Esophagus squamous epithelium (tissue), 5 donors: ENCODE data around the gene COBLL1. TPM values are rescaled to one million over a fixed set of nuclear protein-coding genes. Genes with fewer than 3 reads are reported as not detected.
"Not testable (repeated sequence)": the region's sequence is repeated elsewhere in the genome, so short reads cannot be mapped to it uniquely, and the experiment has no call there.

ENCODE experiments used
- DNase-seq: peaks from one replicate; lab custom pipeline; 2025; lab: John Stamatoyannopoulos, UW
- H3K27ac ChIP-seq, 4 donors: fragments of 200-600 bp; sonication (generic); one replicate each; pipeline ENCODE4 v1.5.1; 2016 to 2019; ENCODE audit warnings: mild to moderate bottlenecking in 1 of 4
- H3K27me3 ChIP-seq, 4 donors: fragments of 200-600 bp; sonication (generic); 1 replicate in 3 of 4; 2 replicates in 1 of 4; pipeline versions ENCODE4 v1.5.1 to v1.6.0; 2017 to 2021; ENCODE audit warnings: antibody characterized with exemption in 1 of 4
- H3K36me3 ChIP-seq, 3 donors: fragments of 200-600 bp; sonication (generic); one replicate each; pipeline ENCODE4 v1.5.1; 2016 to 2019
- H3K4me1 ChIP-seq, 3 donors: fragments of 200-600 bp; sonication (generic); one replicate each; pipeline ENCODE4 v1.5.1; 2017 to 2019
- H3K4me3 ChIP-seq, 4 donors: fragments of 200-600 bp; sonication (generic); 1 replicate in 3 of 4; 2 replicates in 1 of 4; pipeline ENCODE4 v1.5.1; 2016 to 2019; ENCODE audit warnings: mild to moderate bottlenecking in 2 of 4, moderate library complexity in 1 of 4
- H3K9me3 ChIP-seq, 3 donors: fragments of 200-600 bp; sonication (generic); one replicate each; pipeline ENCODE4 v1.5.1; 2016 to 2019
- CTCF ChIP-seq, 6 experiments: fragments of 450-650 bp in 4 of 6; fragments of 200-600 bp in 2 of 6; sonication (generic) in 2 of 6; IDR thresholded peaks; one replicate each; pipeline ENCODE4 v1.5.1; 2016 to 2019; ENCODE audit warnings: antibody characterized with exemption in 6 of 6, mild to moderate bottlenecking in 4 of 6, moderate library complexity in 4 of 6
- POLR2A ChIP-seq, 4 donors: fragments of 450-650 bp; IDR thresholded peaks; one replicate each; pipeline ENCODE4 v1.6.1; 2017; ENCODE audit warnings: antibody characterized with exemption in 4 of 4, mild to moderate bottlenecking in 4 of 4, moderate library complexity in 3 of 4
- WGBS, 2 donors: methylation state at CpG; one replicate each; pipeline ENCODE4 v1.1.5; 2018; 5-methylcytosine and 5-hydroxymethylcytosine counted together
- intact Hi-C: fragments of 100-400 bp; cut with DNase I; formaldehyde crosslinking; loops from one replicate; pipeline ENCODE4 v1.15.0; 2022
- total RNA-seq, 4 donors: library from RNA; depleted of rRNA; stranded (reverse); fragments of >200 nt; gene quantifications; one replicate each; pipeline ENCODE4 v1.1.0, GENCODE V29; 2016
- donor health status: DM: yes; HTN: yes; CAD: no.

COBLL1 gene
- total RNA-seq, 4 donors from 2014 or later, result 35.4 to 88.9 (median 71.4) TPM

- H3K27ac ChIP-seq, H3K9me3 ChIP-seq, intact Hi-C loops, DNase-seq, H3K4me3 ChIP-seq, H3K36me3 ChIP-seq, H3K27me3 ChIP-seq: not testable (repeated sequence)
- peaks cover 4 to 50% (median 10%) of the 10 kb centered on the region in 3 donors for H3K4me1 ChIP-seq
- WGBS, 2 donors, result 68 to 73% methylated on average over 9 of the region's 9 CpGs
- TF ChIP-seq POLR2A (IDR thresholded peaks at IDR 0.05), result peak in 1 of 4 donors; percentile 36
These were observed 80.4 kb downstream of the COBLL1 start for GRCh38 chr2:164761201-164761600.

GRCh38 chr2:164760179-164760578 lies 81.4 kb downstream of the COBLL1 start:
- peaks cover 4 to 50% (median 10%) of the 10 kb centered on the region in 3 donors for H3K4me1 ChIP-seq
- no peaks in the 10 kb centered on the region for H3K9me3 ChIP-seq
- no peak for TF ChIP-seq CTCF (IDR thresholded peaks at IDR 0.05)
- TF ChIP-seq POLR2A (IDR thresholded peaks at IDR 0.05), result no peak
- intact Hi-C loops, result no loop called here
- WGBS, 2 donors, result 0 to 84% methylated on average over 2 of the region's 2 CpGs
- no peak for DNase-seq
- H3K36me3 ChIP-seq, result no peaks in the 10 kb centered on the region
- no peaks in the 10 kb centered on the region for H3K27me3 ChIP-seq
- H3K4me3 ChIP-seq, result peak overlapping the region in 1 of 4 donors; percentile 3
- no peak overlapping the region for H3K27ac ChIP-seq

GRCh38 chr2:164757934-164758695 lies 83.5 kb downstream of the COBLL1 start:
- no peak for TF ChIP-seq POLR2A (IDR thresholded peaks at IDR 0.05)
- TF ChIP-seq CTCF (IDR thresholded peaks at IDR 0.05), result no peak
- Histone ChIP-seq H3K4me3 (no peak overlapping the region), H3K27ac (no peak overlapping the region), H3K27me3 (no peaks in the 10 kb centered on the region), H3K36me3 (no peaks in the 10 kb centered on the region), H3K4me1 (peaks cover 4 to 50% (median 10%) of the 10 kb centered on the region in 3 donors), H3K9me3 (no peaks in the 10 kb centered on the region)
- intact Hi-C loops, result no loop called here
- no peak for DNase-seq
- WGBS, 2 donors, result 71 to 81% methylated on average over 2 of the region's 2 CpGs

DNA sequence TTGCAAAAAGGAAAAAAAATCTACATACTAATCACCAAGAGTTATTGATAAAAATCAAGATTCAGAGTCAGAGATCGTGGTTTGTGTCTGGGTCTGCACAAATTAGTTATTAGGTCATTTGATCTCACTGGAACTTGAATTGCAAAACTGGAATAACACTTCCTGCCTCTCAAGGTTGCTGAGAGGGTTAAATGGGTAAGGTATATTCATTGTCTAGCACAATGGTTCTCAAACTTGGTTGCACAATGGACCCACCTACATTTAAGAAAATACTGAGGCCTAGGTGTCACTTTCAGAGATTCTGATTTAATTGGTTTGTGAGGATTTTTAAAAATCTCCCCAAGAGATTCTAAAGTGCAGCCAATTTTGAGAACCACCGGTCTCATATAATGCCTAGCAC lies 84.8 kb downstream of the COBLL1 start:
- H3K9me3 ChIP-seq, result no peaks in the 10 kb centered on the region
- no peak overlapping the region for H3K27ac ChIP-seq
- peaks cover 4 to 44% (median 10%) of the 10 kb centered on the region in 3 donors for H3K4me1 ChIP-seq
- 70 to 89% methylated on average over 2 of the region's 2 CpGs for WGBS, 2 donors
- H3K4me3 ChIP-seq, result no peak overlapping the region
- no peaks in the 10 kb centered on the region for H3K36me3 ChIP-seq
- intact Hi-C loops, result no loop called here
- TF ChIP-seq CTCF (IDR thresholded peaks at IDR 0.05) (no peak), POLR2A (IDR thresholded peaks at IDR 0.05) (no peak)
- no peaks in the 10 kb centered on the region for H3K27me3 ChIP-seq
- DNase-seq, result no peak

GRCh38 chr2:164755952-164756351 lies 85.7 kb downstream of the COBLL1 start:
- WGBS, 2 donors, result 74 to 90% methylated on average over 2 of the region's 2 CpGs
- intact Hi-C loops, result no loop called here
- no peak overlapping the region for H3K4me3 ChIP-seq
- no peak for TF ChIP-seq POLR2A (IDR thresholded peaks at IDR 0.05)
- TF ChIP-seq CTCF (IDR thresholded peaks at IDR 0.05), result no peak
- no peaks in the 10 kb centered on the region for H3K36me3 ChIP-seq
- H3K4me1 ChIP-seq, result peaks cover 4 to 36% (median 10%) of the 10 kb centered on the region in 3 donors
- H3K27ac ChIP-seq, result no peak overlapping the region
- no peaks in the 10 kb centered on the region for H3K9me3 ChIP-seq
- DNase-seq, result no peak
- no peaks in the 10 kb centered on the region for H3K27me3 ChIP-seq
